ENCODE results near the gene HSPG2.

HSPG2 gene

DNA sequence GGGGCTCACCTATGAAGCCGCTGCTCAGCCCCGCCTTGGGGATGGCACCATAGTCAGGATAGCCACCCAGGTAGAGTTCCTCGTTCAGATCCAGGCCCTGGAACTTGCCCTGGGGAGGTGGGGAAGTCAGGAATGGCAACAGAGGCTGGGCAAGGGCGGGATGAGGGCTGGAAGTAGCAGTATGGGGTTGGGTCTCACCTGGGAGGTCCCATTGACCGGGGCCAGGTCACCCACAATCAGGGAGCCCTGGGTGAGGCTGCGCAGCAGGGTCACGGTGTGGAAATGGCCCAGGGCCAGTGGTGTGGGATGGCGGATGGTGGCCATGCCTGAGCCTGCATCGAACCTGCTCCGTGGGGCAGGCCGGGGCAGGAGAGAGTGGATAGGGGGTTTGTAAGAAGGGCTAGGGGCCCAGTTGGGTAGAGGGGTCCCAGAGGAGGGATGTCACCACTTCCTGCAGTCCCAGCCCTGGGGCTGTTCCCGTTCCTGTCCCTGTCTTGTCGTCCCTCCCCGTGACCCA is 105.6 kb downstream of the HSPG2 start:
- Histone ChIP-seq H3K4me3 (replicated peaks; ENCODE audit: insufficient read depth, low read length) (no peak overlapping the region), H3K27ac (replicated peaks) (no peak overlapping the region), H3K27me3 (ENCODE audit: insufficient read depth, poor library complexity, severe bottlenecking) (no peaks in the 10 kb centered on the region)
- no peak for DNase-seq (ENCODE audit: low read depth in 1 of 2, low spot score in 1 of 2)
- no peak for TF ChIP-seq SPI1 (IDR thresholded peaks at IDR 0.05; ENCODE audit: borderline replicate concordance, low read depth)
- TF ChIP-seq CTCF (IDR thresholded peaks at IDR 0.05; ENCODE audit: insufficient read depth, low read length), result no peak
- TF ChIP-seq REST (IDR thresholded peaks at IDR 0.05; ENCODE audit: insufficient replicate concordance, low read depth), result no peak
- TF ChIP-seq POLR2AphosphoS5 (IDR thresholded peaks at IDR 0.05; ENCODE audit: low read depth), result no peak

DNA sequence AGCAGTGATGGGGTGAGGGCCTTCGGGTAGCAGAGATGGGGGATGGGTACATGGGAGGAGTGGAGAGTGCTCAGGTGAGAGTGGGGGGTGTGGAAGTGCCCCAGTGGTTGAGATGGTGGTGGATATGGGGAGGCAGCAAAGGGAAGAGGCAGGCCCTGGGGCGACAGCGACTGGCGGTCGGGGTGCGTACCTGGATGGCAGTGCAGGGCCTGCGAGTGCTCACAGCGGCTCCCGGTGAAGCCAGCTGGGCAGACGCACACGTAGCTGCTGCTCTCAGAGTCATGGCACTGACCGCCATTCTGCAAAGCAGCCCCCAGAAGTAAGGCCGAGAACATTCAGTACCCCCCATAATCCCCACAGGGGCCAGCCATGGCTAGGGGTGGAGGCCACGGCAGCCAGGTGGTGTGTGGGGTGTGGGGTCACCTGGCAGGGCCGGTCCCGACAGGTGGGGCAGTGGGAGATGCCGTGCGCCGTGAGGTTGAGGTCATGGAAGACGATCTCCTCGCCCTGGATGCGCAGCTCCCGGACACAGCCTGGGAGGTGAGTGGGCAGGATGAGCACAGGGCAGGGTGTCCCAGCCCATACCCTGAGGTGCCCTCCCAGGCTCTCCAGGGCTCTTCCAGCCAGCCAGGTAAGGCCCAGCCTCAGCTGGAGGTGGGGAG is 106.2 kb downstream of the HSPG2 start:
- no peak for DNase-seq (ENCODE audit: low read depth in 1 of 2, low spot score in 1 of 2)
- H3K27me3 ChIP-seq (ENCODE audit: insufficient read depth, poor library complexity, severe bottlenecking), result no peaks in the 10 kb centered on the region
- no peak overlapping the region for H3K4me3 ChIP-seq (replicated peaks; ENCODE audit: insufficient read depth, low read length)
- H3K27ac ChIP-seq (replicated peaks), result no peak overlapping the region
- no peak for TF ChIP-seq CTCF (IDR thresholded peaks at IDR 0.05; ENCODE audit: insufficient read depth, low read length)
- no peak for TF ChIP-seq GABPA (IDR thresholded peaks at IDR 0.05; ENCODE audit: low read depth)

- Histone ChIP-seq H3K27ac (replicated peaks) (no peak overlapping the region), H3K27me3 (ENCODE audit: insufficient read depth, poor library complexity, severe bottlenecking) (no peaks in the 10 kb centered on the region), H3K4me3 (replicated peaks; ENCODE audit: insufficient read depth, low read length) (no peak overlapping the region)
- TF ChIP-seq SPI1 (IDR thresholded peaks at IDR 0.05; ENCODE audit: borderline replicate concordance, low read depth) (no peak), CTCF (IDR thresholded peaks at IDR 0.05; ENCODE audit: insufficient read depth, low read length) (no peak), GABPA (IDR thresholded peaks at IDR 0.05; ENCODE audit: low read depth) (no peak), REST (IDR thresholded peaks at IDR 0.05; ENCODE audit: insufficient replicate concordance, low read depth) (no peak), POLR2AphosphoS5 (IDR thresholded peaks at IDR 0.05; ENCODE audit: low read depth) (no peak)
- DNase-seq (ENCODE audit: low read depth in 1 of 2, low spot score in 1 of 2), result no peak
These were observed 107.8 kb downstream of the HSPG2 start for GRCh38 chr1:21829294-21829693.
